Gastrocnemius medialis (tissue), 4 donors: Measurements from ENCODE around the gene PRSS8. TPM values are rescaled to one million over a fixed set of nuclear protein-coding genes. Genes with fewer than 3 reads are reported as not detected.

ENCODE experiments used
- ATAC-seq, 2 donors: fragments of 150-250 bp; one replicate each; pipeline ENCODE4 v1.9.1; 2016
- DNase-seq, 2 donors: peaks; one replicate each; pipeline ENCODE4 v3.0.0-alpha.2; 2019
- H3K27ac ChIP-seq, 4 donors: fragments of 200-600 bp; sonication (generic); 1 replicate in 1 of 4; 2 replicates in 3 of 4; pipeline ENCODE4 v1.5.1; 2016 to 2018; ENCODE audit warnings: mild to moderate bottlenecking in 2 of 4, moderate library complexity in 1 of 4
- H3K27me3 ChIP-seq, 3 donors: fragments of 200-600 bp; sonication (generic) in 2 of 3; 1 replicate in 1 of 3; 2 replicates in 2 of 3; pipeline versions ENCODE4 v1.5.1 to v1.6.0; 2016 to 2019; ENCODE audit warnings: mild to moderate bottlenecking in 1 of 3, moderate library complexity in 1 of 3
- H3K36me3 ChIP-seq, 2 donors: fragments of 200-600 bp; sonication (generic) in 1 of 2; one replicate each; pipeline ENCODE4 v1.5.1; 2017 to 2018
- H3K4me1 ChIP-seq, 2 donors: fragments of 200-600 bp; sonication (generic) in 1 of 2; one replicate each; pipeline ENCODE4 v1.5.1; 2016 to 2017; ENCODE audit warnings: mild to moderate bottlenecking in 2 of 2
- H3K4me3 ChIP-seq, 4 donors: fragments of 200-600 bp; sonication (generic) in 3 of 4; 1 replicate in 1 of 4; 2 replicates in 3 of 4; pipeline ENCODE4 v1.5.1; 2016 to 2019; ENCODE audit warnings: mild to moderate bottlenecking in 2 of 4
- H3K9me3 ChIP-seq, 3 donors: fragments of 200-600 bp; sonication (generic) in 2 of 3; 1 replicate in 1 of 3; 2 replicates in 2 of 3; pipeline ENCODE4 v1.5.1; 2016 to 2019
- CTCF ChIP-seq, 5 experiments: fragments of 450-650 bp in 3 of 5; fragments of 200-600 bp in 2 of 5; sonication (generic) in 2 of 5; IDR thresholded peaks in 4 of 5; conservative IDR thresholded peaks in 1 of 5; 1 replicate in 4 of 5; 2 replicates in 1 of 5; pipeline ENCODE4 v1.5.1; 2016 to 2019; ENCODE audit warnings: antibody characterized with exemption in 5 of 5, mild to moderate bottlenecking in 3 of 5, moderate library complexity in 3 of 5
- POLR2A ChIP-seq, 2 donors: fragments of 450-650 bp; IDR thresholded peaks; one replicate each; pipeline ENCODE4 v1.6.1; 2017; ENCODE audit warnings: antibody characterized with exemption in 2 of 2, mild to moderate bottlenecking in 2 of 2, moderate library complexity in 2 of 2
- in situ Hi-C, 4 donors: fragments of 200-750 bp; cut with MboI; loops; one replicate each; pipeline versions ENCODE4 v1.15.0 to v1.8.0; 2017; ENCODE audit warnings: low sequenced_read_pairs in 4 of 4
- intact Hi-C: fragments of 100-400 bp; cut with DNase I; formaldehyde crosslinking; loops from one replicate; pipeline ENCODE4 v1.15.1; 2023; ENCODE audit warnings: low total_unique reads
- total RNA-seq, 4 donors: library from RNA; depleted of rRNA; stranded (reverse); fragments of >200 nt; gene quantifications; one replicate each; pipeline versions ENCODE4 v1.1.0 to v1.2.3, GENCODE V29; 2016

Gene PRSS8
- total RNA-seq, 4 donors from 2014 or later, result 0.24 to 1.2 TPM; not detected in 2

GRCh38 chr16:31182391-31182790 lies 46.9 kb upstream of the PRSS8 start:
- Histone ChIP-seq H3K9me3 (no peaks in the 10 kb centered on the region), H3K27ac (peak overlapping the region; percentile 94 to 100 (median 96)), H3K36me3 (peaks cover 0 to 52% of the 10 kb centered on the region in 2 donors), H3K4me1 (peaks cover 40 to 49% of the 10 kb centered on the region in 2 donors), H3K4me3 (peak overlapping the region; percentile 77 to 100 (median 86)), H3K27me3 (no peaks in the 10 kb centered on the region)
- in situ Hi-C loops (loop anchor here in 2 of 4 donors (10.0 to 25.0 kb wide), 2 partner anchors 262 to 680 kb away; partner anchors contain the start of genes ZNF267 (in 2 of the 2) and ZNF843 (in 1 of the 2)), intact Hi-C loops (loop anchor here (5.0 kb wide), 1 partner anchor 435 kb away; the partner anchor contains the start of gene PHKG2)
- DNase-seq (no peak), ATAC-seq (no peak)
- TF ChIP-seq CTCF (IDR thresholded peaks at IDR 0.05 in 4 of 5, conservative IDR thresholded peaks at IDR 0.05 in 1 of 5) (no peak), POLR2A (IDR thresholded peaks at IDR 0.05) (no peak)

- Histone ChIP-seq H3K4me3 (peak overlapping the region; percentile 77 to 100 (median 86)), H3K36me3 (peaks cover 0 to 41% of the 10 kb centered on the region in 2 donors), H3K27me3 (no peaks in the 10 kb centered on the region), H3K27ac (peak overlapping the region; percentile 94 to 100 (median 96)), H3K9me3 (no peaks in the 10 kb centered on the region), H3K4me1 (peaks cover 37 to 42% of the 10 kb centered on the region in 2 donors)
- TF ChIP-seq CTCF (IDR thresholded peaks at IDR 0.05 in 4 of 5, conservative IDR thresholded peaks at IDR 0.05 in 1 of 5), result no peak
- no peak for TF ChIP-seq POLR2A (IDR thresholded peaks at IDR 0.05)
- intact Hi-C loops (loop anchor here (1.0 to 5.0 kb wide), 3 partner anchors 148 to 434 kb away; partner anchors contain the start of genes PHKG2 and STX4), in situ Hi-C loops (loop anchor here in 2 of 4 donors (10.0 to 25.0 kb wide), 2 partner anchors 264 to 681 kb away; partner anchors contain the start of genes ZNF267 (in 2 of the 2) and ZNF843 (in 1 of the 2))
- ATAC-seq (no peak), DNase-seq (no peak)
Measured at GRCh38 chr16:31181102-31181830, 45.7 kb upstream of the PRSS8 start.

- ATAC-seq (peak; percentile 83), DNase-seq (peak; percentile 83 to 87)
- peak within 1 kb of the TSS; percentile 77 to 100 (median 86) for H3K4me3 ChIP-seq
- H3K27me3 ChIP-seq, result no peaks in the 10 kb centered on the region
- peak within 1 kb of the TSS; percentile 94 to 100 (median 96) for H3K27ac ChIP-seq
- peaks cover 0 to 27% of the 10 kb centered on the region in 2 donors for H3K36me3 ChIP-seq
- peaks cover 37 to 42% of the 10 kb centered on the region in 2 donors for H3K4me1 ChIP-seq
- TF ChIP-seq POLR2A (IDR thresholded peaks at IDR 0.05), result peak; percentile 98 to 99
- TF ChIP-seq CTCF (IDR thresholded peaks at IDR 0.05 in 4 of 5, conservative IDR thresholded peaks at IDR 0.05 in 1 of 5), result peak in 1 of 5 experiments; percentile 28
- H3K9me3 ChIP-seq, result no peaks in the 10 kb centered on the region
- in situ Hi-C loops (loop anchor here in 2 of 4 donors (10.0 to 25.0 kb wide), 2 partner anchors 265 to 682 kb away; partner anchors contain the start of genes ZNF267 (in 2 of the 2) and ZNF843 (in 1 of the 2)), intact Hi-C loops (loop anchor here (1.0 to 5.0 kb wide), 6 partner anchors 34 to 433 kb away; partner anchors contain the start of genes PHKG2, TRIM72, ZNF646 and ZNF668)
Measured at GRCh38 chr16:31179747-31180459, 44.4 kb upstream of the PRSS8 start, which contains the start of gene FUS. Gene FUS, plus strand, starts transcription at chr16:31180139. Its CDS starts 76 bp downstream, at chr16:31180215.

GRCh38 chr16:31179219-31179746 lies 43.8 kb upstream of the PRSS8 start:
- Histone ChIP-seq H3K27ac (peak overlapping the region; percentile 94 to 100 (median 96)), H3K4me3 (peak overlapping the region; percentile 77 to 100 (median 86)), H3K4me1 (peaks cover 37 to 42% of the 10 kb centered on the region in 2 donors), H3K36me3 (peaks cover 0 to 21% of the 10 kb centered on the region in 2 donors), H3K27me3 (no peaks in the 10 kb centered on the region), H3K9me3 (no peaks in the 10 kb centered on the region)
- DNase-seq, result no peak
- no peak for ATAC-seq
- intact Hi-C loops, result loop anchor here (1.0 to 2.0 kb wide), 4 partner anchors 35 to 248 kb away; partner anchors contain the start of genes TRIM72, ZNF646 and ZNF668
- in situ Hi-C loops, result loop anchor here in 2 of 4 donors (25.0 kb wide), 1 partner anchor 683 kb away; the partner anchor contains the start of gene ZNF267 (in 2 of the 2)
- no peak for TF ChIP-seq CTCF (IDR thresholded peaks at IDR 0.05 in 4 of 5, conservative IDR thresholded peaks at IDR 0.05 in 1 of 5)
- no peak for TF ChIP-seq POLR2A (IDR thresholded peaks at IDR 0.05)
